Left forelimb (tissue), 1 donor: ENCODE data around the gene AICDA.
"Not testable (repeated sequence)": the region's sequence is repeated elsewhere in the genome, so short reads cannot be mapped to it uniquely, and the experiment has no call there.

Source experiments
- DNase-seq: peaks from one replicate; pipeline ENCODE4 v3.0.0-alpha.2; 2018; ENCODE audit warnings: low spot score

The AICDA gene

GRCh38 chr12:8609061-8609570 is 3.5 kb downstream of the AICDA start:
- DNase-seq, result no peak

DNA sequence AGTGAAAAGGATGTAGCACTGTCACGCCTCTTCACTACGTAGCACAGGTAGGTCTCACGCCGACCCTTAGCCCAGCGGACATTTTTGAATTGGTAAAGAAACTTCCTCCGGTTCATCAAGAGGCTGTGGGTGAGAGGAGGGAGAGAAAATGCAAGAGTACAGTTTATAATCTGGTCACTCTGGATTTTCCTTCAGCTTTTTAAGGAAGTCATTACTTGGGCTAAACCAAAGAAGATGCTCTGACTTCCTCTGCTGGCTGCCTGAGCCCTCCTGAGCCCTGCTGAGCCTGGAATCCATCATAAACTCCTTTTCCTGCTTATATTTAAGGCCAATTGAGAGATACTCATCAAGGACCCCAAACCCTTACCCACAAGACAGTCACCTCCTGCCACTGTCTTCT is 5.8 kb downstream of the AICDA start:
- DNase-seq, result no peak

DNA sequence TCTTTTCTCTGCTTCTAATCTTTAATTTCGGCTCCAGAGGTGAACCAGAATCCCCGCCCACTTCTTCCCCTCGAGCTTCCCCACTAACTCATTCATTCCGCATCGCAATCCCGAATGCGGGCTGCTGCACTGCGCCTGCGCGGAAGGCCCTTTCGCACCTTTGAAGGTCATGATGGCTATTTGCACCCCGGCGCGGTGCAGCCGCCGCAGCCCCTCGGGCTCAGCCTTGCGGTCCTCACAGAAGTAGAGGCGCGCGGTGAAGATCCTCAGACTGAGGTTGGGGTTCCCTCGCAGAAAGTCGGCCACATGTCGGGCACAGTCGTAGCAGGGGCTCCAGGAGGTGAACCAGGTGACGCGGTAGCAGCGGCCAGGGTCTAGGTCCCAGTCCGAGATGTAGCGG is 7.6 kb downstream of the AICDA start:
- no peak for DNase-seq

DNA sequence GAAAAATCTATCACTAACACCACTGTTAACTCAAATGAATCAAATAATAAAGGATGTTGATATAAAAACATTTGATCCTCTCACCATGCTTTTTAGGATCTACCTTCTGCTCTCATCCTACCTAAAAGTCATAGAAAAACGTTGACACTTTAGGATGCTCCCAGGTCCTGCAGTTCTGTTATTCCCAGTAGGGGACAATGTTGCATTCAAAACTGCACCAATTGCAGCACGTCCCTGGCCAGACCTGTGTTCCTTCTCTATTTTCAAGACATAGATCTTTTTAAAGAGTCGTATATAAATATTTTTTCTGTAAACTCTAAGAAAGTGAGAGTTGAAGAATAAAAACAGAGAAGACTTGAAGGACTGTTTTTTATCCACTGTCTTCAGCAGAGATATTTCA is 8.8 kb downstream of the AICDA start:
- no peak for DNase-seq

DNA sequence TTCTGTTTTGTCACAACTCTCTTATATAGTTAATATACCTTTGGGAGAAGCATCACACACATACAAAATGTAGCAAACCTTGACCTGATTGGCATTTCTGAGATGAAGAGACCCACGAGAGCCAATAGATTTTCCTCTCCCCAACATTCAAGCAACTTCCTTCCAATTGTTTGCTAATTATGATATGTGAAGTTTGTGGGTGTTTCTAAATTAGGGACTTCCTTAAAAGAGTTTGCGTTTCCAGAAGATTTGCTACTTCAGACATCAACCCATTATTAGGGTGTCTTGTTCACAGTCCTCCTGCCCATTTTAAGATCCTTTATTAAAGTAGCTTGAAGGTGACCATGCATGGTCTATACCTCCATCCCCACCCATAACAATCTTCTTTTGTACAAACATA is 9.4 kb downstream of the AICDA start:
- DNase-seq, result no peak

DNA sequence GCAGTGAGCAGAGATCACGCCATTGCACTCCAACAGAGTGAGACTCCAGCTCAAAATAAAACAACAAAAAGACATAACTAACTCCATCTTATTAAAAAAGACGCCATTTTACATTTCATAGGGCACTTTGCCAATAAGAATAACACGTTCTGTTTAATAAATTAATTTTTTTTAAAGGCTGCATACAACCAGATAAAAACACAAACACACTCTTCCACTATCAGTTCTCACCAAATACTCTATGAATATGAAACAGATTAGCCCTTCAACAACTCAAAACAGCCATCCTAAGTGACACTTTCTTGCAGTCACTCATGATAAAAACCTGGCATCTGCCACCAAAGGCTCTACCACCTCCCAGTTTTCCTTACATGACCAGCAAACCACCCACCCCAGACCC is 16.1 kb downstream of the AICDA start:
- no peak for DNase-seq

DNA sequence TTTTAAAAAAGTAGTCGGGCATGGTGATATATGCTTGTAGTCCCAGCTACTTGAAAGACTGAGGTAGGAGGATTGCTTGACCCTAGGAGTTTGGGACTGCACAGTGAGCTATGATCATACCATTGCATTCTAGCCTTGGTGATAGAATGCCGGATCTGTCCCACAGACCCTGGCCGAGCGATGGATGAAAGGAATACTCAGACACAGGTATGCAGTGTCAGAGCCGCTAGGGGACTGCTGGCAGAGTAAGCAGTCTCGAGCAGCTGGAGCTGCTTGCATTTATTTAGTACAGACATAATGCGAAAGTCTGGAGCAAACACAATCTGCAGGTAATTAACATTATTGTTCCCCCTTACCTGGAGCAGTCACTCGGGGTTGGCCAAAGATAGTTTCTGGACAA is 18.6 kb downstream of the AICDA start:
- no peak for DNase-seq

GRCh38 chr12:8593246-8593645 is 19.4 kb downstream of the AICDA start:
- DNase-seq, result no peak

- no peak for DNase-seq
These were observed 21.7 kb downstream of the AICDA start for GRCh38 chr12:8590842-8591545.

- DNase-seq, result no peak
These were observed 23.0 kb downstream of the AICDA start for GRCh38 chr12:8589679-8590078.

- not testable (repeated sequence) for DNase-seq
These were observed 28.2 kb downstream of the AICDA start for GRCh38 chr12:8584478-8584877.

DNA sequence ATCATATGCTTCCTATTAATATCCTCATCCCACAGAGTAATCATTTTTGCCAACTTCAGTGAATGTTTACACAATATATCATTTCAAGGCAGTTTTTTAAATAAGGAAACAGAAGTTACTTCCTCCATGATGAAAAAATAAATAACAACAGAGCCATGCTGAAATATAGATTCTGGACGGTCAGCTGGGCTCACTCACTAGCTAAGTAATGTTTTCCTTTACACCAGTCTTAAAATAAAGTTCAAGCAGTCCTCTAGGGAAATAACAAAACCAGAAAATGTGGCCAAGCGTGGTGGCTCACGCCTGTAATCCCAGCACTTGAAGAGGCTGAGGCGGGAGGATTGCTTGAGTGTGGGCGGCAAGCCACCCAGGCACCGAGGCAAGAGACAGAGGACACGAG is 28.7 kb downstream of the AICDA start:
- DNase-seq, result no peak

GRCh38 chr12:8581098-8581784 is 31.4 kb downstream of the AICDA start:
- no peak for DNase-seq

DNA sequence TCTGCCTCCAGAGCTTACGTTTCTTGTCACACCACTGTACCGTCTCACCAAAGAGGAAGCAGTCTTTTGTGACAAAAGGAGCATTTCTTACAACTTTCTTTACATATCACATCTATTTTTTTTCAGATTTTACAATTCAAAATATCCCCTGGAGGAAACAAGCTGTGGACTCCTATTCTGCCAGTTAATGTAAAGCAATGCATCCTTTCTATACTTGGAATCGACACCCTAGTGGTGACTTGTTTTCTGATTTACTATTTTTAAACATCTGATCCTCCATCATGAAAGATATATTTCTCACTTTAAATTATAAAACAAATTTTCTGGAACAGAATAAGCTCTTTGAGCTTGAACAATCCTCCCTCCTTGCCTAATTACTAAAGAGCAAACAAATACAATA is 34.8 kb downstream of the AICDA start:
- no peak for DNase-seq

- no peak for DNase-seq
These were observed 40.2 kb downstream of the AICDA start for GRCh38 chr12:8572507-8572906.

- DNase-seq, result no peak
These were observed 46.1 kb downstream of the AICDA start for GRCh38 chr12:8566525-8566924.

DNA sequence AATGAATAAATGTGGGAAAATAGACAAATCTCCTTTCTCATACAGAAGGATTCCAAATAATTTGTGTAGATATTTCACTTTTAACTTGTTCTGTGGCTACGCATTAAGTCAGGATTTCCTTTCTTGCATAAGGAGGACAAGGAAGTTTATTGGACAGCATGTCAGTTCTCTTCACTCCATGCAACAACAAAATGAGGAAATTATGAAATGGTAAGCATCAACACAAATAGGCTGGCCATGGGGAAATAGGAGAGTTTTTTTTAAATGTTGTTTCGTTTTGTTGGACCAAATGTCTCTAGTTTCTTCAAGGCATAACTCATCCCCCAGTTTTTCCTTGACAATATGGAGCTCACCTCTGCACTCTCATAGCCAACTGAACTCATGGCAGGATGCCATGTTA is 46.6 kb downstream of the AICDA start:
- not testable (repeated sequence) for DNase-seq

GRCh38 chr12:8564656-8565055 is 48.0 kb downstream of the AICDA start:
- no peak for DNase-seq

DNA sequence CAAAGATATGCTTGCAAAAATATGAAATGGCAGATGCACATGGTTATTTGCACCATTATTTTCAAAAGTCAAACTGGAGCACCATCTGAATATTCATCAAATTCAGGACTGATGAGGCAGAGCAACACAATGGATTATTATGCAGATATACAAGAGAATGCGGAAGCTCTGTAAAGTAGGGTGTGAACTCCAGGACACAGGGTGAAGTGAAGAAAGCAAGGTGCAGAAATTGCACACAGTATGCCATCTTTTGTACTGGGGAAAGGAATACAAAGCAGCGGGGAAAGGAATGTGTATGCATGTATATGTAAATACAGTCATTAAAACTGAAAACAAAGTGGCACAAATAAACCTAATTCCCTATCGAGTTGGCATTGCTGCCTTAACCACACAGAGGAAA is 49.3 kb downstream of the AICDA start:
- DNase-seq, result no peak

- DNase-seq, result no peak
These were observed 50.3 kb downstream of the AICDA start for GRCh38 chr12:8562310-8562709.

GRCh38 chr12:8561011-8561410 is 51.6 kb downstream of the AICDA start:
- DNase-seq, result no peak

DNA sequence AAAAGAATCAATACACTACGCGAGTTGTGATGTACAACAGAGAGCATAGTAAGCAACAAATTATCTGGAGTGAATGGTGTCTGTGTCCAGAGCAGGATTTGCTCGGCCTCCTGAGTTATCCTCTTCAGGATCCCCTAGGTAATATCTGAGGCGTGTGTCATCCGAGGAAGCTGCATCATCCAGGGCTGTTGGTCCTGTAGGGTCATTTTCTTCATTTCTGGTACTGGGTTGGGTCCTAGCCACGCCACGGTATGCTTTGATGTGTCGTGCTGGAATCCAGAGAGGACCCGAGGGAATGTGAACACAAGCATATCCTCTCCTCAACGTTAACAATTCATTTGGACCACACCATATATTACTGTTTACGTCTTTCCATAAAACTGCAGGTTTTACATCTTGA is 53.0 kb downstream of the AICDA start:
- DNase-seq, result no peak

- no peak for DNase-seq
These were observed 56.0 kb downstream of the AICDA start for GRCh38 chr12:8556531-8557097.
